ENCODE results near the gene MVD. TPM values are rescaled to one million over a fixed set of nuclear protein-coding genes. Genes with fewer than 3 reads are reported as not detected.

The MVD gene
- total and polyA plus RNA-seq, 2 of the 13 experiments (the other 11 are each of a cell fraction or from before 2014, with no cell fraction given): 28.1 to 187 TPM

- Histone ChIP-seq H3K36me3 (replicated peaks in 1 of 2; ENCODE audit: control insufficient read depth in 1 of 2, insufficient read depth in 2 of 2, low read length in 2 of 2) (peaks cover 36 to 68% of the 10 kb centered on the region in 2 experiments), H3K4me2 (ENCODE audit: low read depth, low read length) (no peak overlapping the region), H4K20me1 (ENCODE audit: insufficient read depth, low read length) (peaks cover 8% of the 10 kb centered on the region; the same call in 1 of the 2 replicates), H3K4me3 (replicated peaks in 1 of 3; ENCODE audit: insufficient read depth in 1 of 3, low read depth in 2 of 3, low read length in 3 of 3) (no peak overlapping the region), H3K27me3 (ENCODE audit: control insufficient read depth in 1 of 2, insufficient read depth in 2 of 2, low read length in 2 of 2) (no peaks in the 10 kb centered on the region), H2AFZ (ENCODE audit: low read length) (no peak overlapping the region), H3K4me1 (ENCODE audit: insufficient read depth, low read length) (peaks cover 33% of the 10 kb centered on the region), H3K79me2 (ENCODE audit: insufficient read depth, low read length) (peaks cover 15% of the 10 kb centered on the region), H3K9me3 (ENCODE audit: low read length) (no peaks in the 10 kb centered on the region), H3K27ac (ENCODE audit: extremely low read length, insufficient read depth, low read length) (no peak overlapping the region), H3K9ac (ENCODE audit: insufficient read depth, low read depth, low read length) (no peak overlapping the region)
- intact Hi-C loops (cut with micrococcal nuclease; ENCODE audit: unreplicated experiment): no loop called here
- no TSS peak for BruUV-seq (replicated peaks)
- FAIRE-seq (no peak), DNase-seq (ENCODE audit: low spot score) (no peak), ATAC-seq (no peak)
- in situ Hi-C loops (cut with HindIII; ENCODE audit: extremely low pct_ligation_motif_present, low pct_unique_long_range_greater_than_20kb): no loop called here
- CTCF ChIA-PET (ENCODE audit: low intra/inter-chr PET ratio, low total read pairs): no interaction called here
- WGBS (ENCODE audit: low lambda C conversion rate): 98% methylated on average over 17 of the region's 19 CpGs
- POLR2A ChIA-PET: no interaction called here
- TF ChIP-seq ZKSCAN1 (IDR thresholded peaks at IDR 0.05; ENCODE audit: low read length) (no peak), HNRNPL (IDR thresholded peaks at IDR 0.05; ENCODE audit: low read depth, low read length) (no peak), ZIK1 (CRISPR knock-in tag; IDR thresholded peaks at IDR 0.05; ENCODE audit: borderline replicate concordance, low read depth) (no peak), SPEN (CRISPR knock-in tag; IDR thresholded peaks at IDR 0.05; ENCODE audit: low read depth) (no peak), IRX3 (CRISPR knock-in tag; IDR thresholded peaks at IDR 0.05; ENCODE audit: borderline replicate concordance, low read depth) (no peak), ZNF124 (CRISPR knock-in tag; IDR thresholded peaks at IDR 0.05) (no peak), SSRP1 (CRISPR knock-in tag; IDR thresholded peaks at IDR 0.05) (no peak), NCOR1 (IDR thresholded peaks at IDR 0.05; ENCODE audit: borderline replicate concordance, low read length) (no peak), PCBP1 (IDR thresholded peaks at IDR 0.05; ENCODE audit: borderline replicate concordance, low read depth, low read length) (no peak)
Observed at GRCh38 chr16:88622125-88622524, 40.8 kb downstream of the MVD start.

Data from HepG2 (cell line).